ENCODE measurements around the gene GABARAPL2. TPM values are rescaled to one million over a fixed set of nuclear protein-coding genes. Genes with fewer than 3 reads are reported as not detected.
A peak's percentile ranks its signal among the peaks of the same experiment; 100 is the strongest.

Gene GABARAPL2
- total RNA-seq, 1 experiment from 2014 or later = 76.9 TPM

DNA sequence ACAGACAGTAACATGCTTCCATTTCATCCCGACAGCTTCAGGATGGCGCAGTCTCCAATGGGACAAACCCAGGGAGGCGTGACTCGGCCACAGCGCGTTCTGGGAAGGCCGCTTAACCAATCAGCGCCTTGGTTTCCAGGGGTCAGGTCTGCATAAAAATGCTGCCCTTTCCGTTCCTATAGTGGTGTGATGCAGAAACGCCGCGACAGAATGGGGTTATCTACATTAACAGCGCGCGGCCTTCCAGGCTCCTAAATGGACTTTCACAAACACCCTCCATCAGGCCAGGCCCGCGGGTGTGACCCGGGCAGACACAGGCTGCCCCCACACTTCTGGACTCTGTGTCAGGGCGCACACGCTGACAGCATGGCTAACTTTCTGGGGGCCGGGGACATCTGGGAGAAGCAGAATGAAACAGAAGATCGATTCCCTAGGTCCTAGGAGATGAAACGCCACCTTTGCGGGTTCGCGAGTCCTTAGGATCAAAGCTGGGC lies 10.9 kb upstream of the GABARAPL2 start:
- TSS peak; percentile 44 for BruUV-seq (replicated peaks)
- CTCF ChIA-PET = interaction anchor here (1.0 to 2.5 kb wide), 3 partner anchors 38 to 356 kb away, joined by 3 to 11 read pairs (median 3); no protein-coding TSS in a partner anchor
- H3K27ac ChIP-seq (ENCODE audit: low read depth, low read length) = peak overlapping the region; percentile 73

DNA sequence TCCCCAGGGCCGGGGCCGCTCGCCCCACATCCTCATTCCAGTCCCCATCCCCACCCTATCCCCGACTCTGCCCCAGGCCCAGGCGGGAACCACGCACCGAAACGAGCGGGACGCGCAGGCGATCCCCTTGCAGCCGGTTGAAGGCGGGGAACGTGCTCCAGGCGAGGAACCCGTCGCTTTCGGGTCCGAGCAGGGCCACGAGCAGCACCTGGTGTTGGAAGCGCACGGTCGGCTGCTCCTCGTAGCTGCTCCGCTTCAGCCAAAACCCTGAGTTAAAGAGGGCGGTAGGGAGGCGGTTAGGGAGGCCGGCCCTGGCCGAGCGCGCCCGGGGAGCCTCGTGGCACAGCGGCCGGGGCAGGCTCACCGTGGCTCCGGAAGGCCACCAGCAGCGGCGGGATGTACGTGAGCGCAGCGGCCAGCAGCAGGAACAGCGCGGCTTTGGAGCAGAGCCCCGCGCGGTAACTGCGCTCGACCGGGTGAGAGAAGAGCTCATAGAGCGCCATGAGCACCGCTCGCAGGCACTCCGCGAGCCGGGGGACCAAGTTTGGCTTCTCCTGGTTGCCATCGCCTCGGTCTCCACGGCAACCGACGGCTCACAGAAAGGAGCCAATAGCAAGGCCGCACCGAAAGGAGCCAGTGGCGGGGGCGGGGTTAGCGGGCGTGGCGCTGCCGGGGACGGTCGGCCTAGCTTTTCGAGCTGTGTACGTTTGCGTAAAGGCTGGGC lies 10.3 kb upstream of the GABARAPL2 start, which contains the start of gene TMEM231:
Gene TMEM231, minus strand, starts transcription at position 546 of the 724 bp plus-strand sequence. Its CDS starts 43 bp downstream, at position 503.
- Histone ChIP-seq H3K27ac (ENCODE audit: low read depth, low read length) (peak within 1 kb of the TSS; percentile 73), H3K27me3 (ENCODE audit: insufficient read depth, low read length) (no peaks in the 10 kb centered on the region), H3K4me1 (ENCODE audit: control insufficient read depth in 1 of 2, insufficient read depth in 2 of 2, low read length in 2 of 2) (peaks cover 10 to 21% of the 10 kb centered on the region in 2 experiments; a peak in 3 of 4 replicates), H3K4me3 (replicated peaks in 1 of 2; ENCODE audit: low read depth in 1 of 2, low read length in 2 of 2) (peak within 1 kb of the TSS; percentile 80 to 86), H2AFZ (ENCODE audit: low read depth, low read length, poor library complexity, severe bottlenecking) (no peak within 1 kb of the TSS), H4K20me1 (ENCODE audit: insufficient read depth) (no peaks in the 10 kb centered on the region), H3K9me3 (ENCODE audit: control insufficient read depth in 1 of 2, insufficient read depth in 1 of 2, low read depth in 1 of 2, low read length in 2 of 2) (no peaks in the 10 kb centered on the region), H3K9me2 (ENCODE audit: insufficient read depth) (no peaks in the 10 kb centered on the region), H3K4me2 (ENCODE audit: low read length) (peak within 1 kb of the TSS; percentile 88), H3K36me3 (ENCODE audit: control insufficient read depth in 1 of 2, insufficient read depth in 2 of 2, low read length in 2 of 2) (no peaks in the 10 kb centered on the region; a peak in 1 of 4 replicates), H3K79me2 (ENCODE audit: insufficient read depth, low read length) (no peaks in the 10 kb centered on the region), H3K9ac (ENCODE audit: low read length) (peak within 1 kb of the TSS; percentile 88)
- ChIA-PET CTCF (interaction anchor here (1.0 to 2.5 kb wide), 3 partner anchors 38 to 357 kb away, joined by 3 to 11 read pairs (median 3); no protein-coding TSS in a partner anchor), POLR2A (interaction anchor here (1.0 to 1.5 kb wide), 4 partner anchors 9 to 94 kb away, joined by 3 to 5 read pairs (median 5); partner anchors contain the start of gene GABARAPL2), RAD21 (ENCODE audit: low non-redundant PET in 1 of 2, low total read pairs in 2 of 2, uncharacterized antibody in 2 of 2, unreplicated experiment in 2 of 2) (no interaction called here)
- ATAC-seq = peak; percentile 87
- no TSS peak for BruUV-seq (replicated peaks)
- intact Hi-C loops (cut with micrococcal nuclease) = loop anchor here (2.0 to 5.0 kb wide), 2 partner anchors 39 to 66 kb away; partner anchors contain the start of gene ADAT1
- peak; percentile 84 for DNase-seq (ENCODE audit: low read depth, low spot score)
- TF ChIP-seq POLR2AphosphoS5 (IDR thresholded peaks at IDR 0.05; ENCODE audit: low read depth, low read length) = no peak; the same call in 1 of the 2 replicates
- TF ChIP-seq ELF1 (IDR thresholded peaks at IDR 0.05; ENCODE audit: borderline replicate concordance, low read depth) = no peak
- peak; percentile 42 for TF ChIP-seq YY1 (IDR thresholded peaks at IDR 0.05; ENCODE audit: extremely low read depth, insufficient replicate concordance, low read depth, low read length)
- no peak for TF ChIP-seq EZH2 (IDR thresholded peaks at IDR 0.05)
- no peak for TF ChIP-seq CEBPB (IDR thresholded peaks at IDR 0.05; ENCODE audit: low read depth)
- TF ChIP-seq, protein P1, sequence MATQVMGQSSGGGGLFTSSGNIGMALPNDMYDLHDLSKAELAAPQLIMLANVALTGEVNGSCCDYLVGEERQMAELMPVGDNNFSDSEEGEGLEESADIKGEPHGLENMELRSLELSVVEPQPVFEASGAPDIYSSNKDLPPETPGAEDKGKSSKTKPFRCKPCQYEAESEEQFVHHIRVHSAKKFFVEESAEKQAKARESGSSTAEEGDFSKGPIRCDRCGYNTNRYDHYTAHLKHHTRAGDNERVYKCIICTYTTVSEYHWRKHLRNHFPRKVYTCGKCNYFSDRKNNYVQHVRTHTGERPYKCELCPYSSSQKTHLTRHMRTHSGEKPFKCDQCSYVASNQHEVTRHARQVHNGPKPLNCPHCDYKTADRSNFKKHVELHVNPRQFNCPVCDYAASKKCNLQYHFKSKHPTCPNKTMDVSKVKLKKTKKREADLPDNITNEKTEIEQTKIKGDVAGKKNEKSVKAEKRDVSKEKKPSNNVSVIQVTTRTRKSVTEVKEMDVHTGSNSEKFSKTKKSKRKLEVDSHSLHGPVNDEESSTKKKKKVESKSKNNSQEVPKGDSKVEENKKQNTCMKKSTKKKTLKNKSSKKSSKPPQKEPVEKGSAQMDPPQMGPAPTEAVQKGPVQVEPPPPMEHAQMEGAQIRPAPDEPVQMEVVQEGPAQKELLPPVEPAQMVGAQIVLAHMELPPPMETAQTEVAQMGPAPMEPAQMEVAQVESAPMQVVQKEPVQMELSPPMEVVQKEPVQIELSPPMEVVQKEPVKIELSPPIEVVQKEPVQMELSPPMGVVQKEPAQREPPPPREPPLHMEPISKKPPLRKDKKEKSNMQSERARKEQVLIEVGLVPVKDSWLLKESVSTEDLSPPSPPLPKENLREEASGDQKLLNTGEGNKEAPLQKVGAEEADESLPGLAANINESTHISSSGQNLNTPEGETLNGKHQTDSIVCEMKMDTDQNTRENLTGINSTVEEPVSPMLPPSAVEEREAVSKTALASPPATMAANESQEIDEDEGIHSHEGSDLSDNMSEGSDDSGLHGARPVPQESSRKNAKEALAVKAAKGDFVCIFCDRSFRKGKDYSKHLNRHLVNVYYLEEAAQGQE (IDR thresholded peaks at IDR 0.05; ENCODE audit: low read depth) = no peak
- no peak for TF ChIP-seq SRF (IDR thresholded peaks at IDR 0.05; ENCODE audit: low read depth)
- TF ChIP-seq ZFX (IDR thresholded peaks at IDR 0.05) = peak; percentile 71; the same call in 1 of the 2 replicates
- TF ChIP-seq CBX3 (IDR thresholded peaks at IDR 0.05; ENCODE audit: low read depth) = no peak
- peak; percentile 55 for TF ChIP-seq SP1 (IDR thresholded peaks at IDR 0.05; ENCODE audit: low read depth)

More for the DNA sequence above, 10.9 kb upstream of the GABARAPL2 start:
- Histone ChIP-seq H3K9me2 (ENCODE audit: insufficient read depth) (no peaks in the 10 kb centered on the region), H3K9ac (ENCODE audit: low read length) (peak overlapping the region; percentile 88), H3K36me3 (ENCODE audit: control insufficient read depth in 1 of 2, insufficient read depth in 2 of 2, low read length in 2 of 2) (no peaks in the 10 kb centered on the region; a peak in 1 of 4 replicates), H2AFZ (ENCODE audit: low read depth, low read length, poor library complexity, severe bottlenecking) (peak overlapping the region; percentile 71), H4K20me1 (ENCODE audit: insufficient read depth) (no peaks in the 10 kb centered on the region), H3K79me2 (ENCODE audit: insufficient read depth, low read length) (no peaks in the 10 kb centered on the region), H3K4me1 (ENCODE audit: control insufficient read depth in 1 of 2, insufficient read depth in 2 of 2, low read length in 2 of 2) (peaks cover 10 to 21% of the 10 kb centered on the region in 2 experiments; a peak in 3 of 4 replicates), H3K27me3 (ENCODE audit: insufficient read depth, low read length) (no peaks in the 10 kb centered on the region), H3K9me3 (ENCODE audit: control insufficient read depth in 1 of 2, insufficient read depth in 1 of 2, low read depth in 1 of 2, low read length in 2 of 2) (no peaks in the 10 kb centered on the region), H3K4me2 (ENCODE audit: low read length) (peak overlapping the region; percentile 88), H3K4me3 (replicated peaks in 1 of 2; ENCODE audit: low read depth in 1 of 2, low read length in 2 of 2) (peak overlapping the region; percentile 80 to 86)
- ChIA-PET POLR2A (interaction anchor here (1.0 kb wide), 3 partner anchors 10 to 94 kb away, joined by 3 to 5 read pairs (median 5); no protein-coding TSS in a partner anchor), RAD21 (ENCODE audit: low non-redundant PET in 1 of 2, low total read pairs in 2 of 2, uncharacterized antibody in 2 of 2, unreplicated experiment in 2 of 2) (interaction anchor here in 1 of 2 experiments (0.6 to 0.8 kb wide), 2 partner anchors 38 to 123 kb away, joined by 3 read pairs; no protein-coding TSS in a partner anchor)
- TF ChIP-seq SP1 (IDR thresholded peaks at IDR 0.05; ENCODE audit: low read depth) = peak; percentile 41; the same call in 1 of the 2 replicates
- TF ChIP-seq, protein P2, sequence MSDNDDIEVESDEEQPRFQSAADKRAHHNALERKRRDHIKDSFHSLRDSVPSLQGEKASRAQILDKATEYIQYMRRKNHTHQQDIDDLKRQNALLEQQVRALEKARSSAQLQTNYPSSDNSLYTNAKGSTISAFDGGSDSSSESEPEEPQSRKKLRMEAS (IDR thresholded peaks at IDR 0.05) = peak; percentile 49; the same call in 1 of the 2 replicates
- no peak for TF ChIP-seq TCF7L2 (IDR thresholded peaks at IDR 0.05; ENCODE audit: borderline replicate concordance, extremely low read depth, insufficient read depth, insufficient read length)
- TF ChIP-seq YY1 (IDR thresholded peaks at IDR 0.05; ENCODE audit: extremely low read depth, insufficient replicate concordance, low read depth, low read length) = peak; percentile 38
- TF ChIP-seq POLR2A (IDR thresholded peaks at IDR 0.05; ENCODE audit: borderline replicate concordance, extremely low read depth, insufficient read depth, insufficient read length) = peak; percentile 40
- TF ChIP-seq EZH2phosphoT487 (IDR thresholded peaks at IDR 0.05; ENCODE audit: borderline replicate concordance) = no peak
- TF ChIP-seq POLR2AphosphoS5 (IDR thresholded peaks at IDR 0.05; ENCODE audit: low read depth, low read length) = peak; percentile 66
- TF ChIP-seq SRF (IDR thresholded peaks at IDR 0.05; ENCODE audit: low read depth) = 0 out of 2 replicates have a peak, but pooled peaks have one; percentile 8
- TF ChIP-seq FOSL1 (IDR thresholded peaks at IDR 0.05; ENCODE audit: low read depth) = no peak
- DNase-seq (ENCODE audit: low read depth, low spot score) (peak; percentile 86), ATAC-seq (peak; percentile 84)
- intact Hi-C loops (cut with micrococcal nuclease) = loop anchor here (2.0 to 5.0 kb wide), 2 partner anchors 38 to 67 kb away; partner anchors contain the start of gene ADAT1

Measured in HCT116 (cell line).